HG02852 (cell line): ENCODE results near the gene INO80C.

ENCODE experiments used
- ATAC-seq: cut with Tn5 transposase; IDR thresholded peaks from one replicate; pipeline ENCODE4 v1.9.1; 2021; ENCODE audit warnings: mild to moderate bottlenecking, moderate library complexity; ENCODE audit not compliant: unreplicated experiment

The INO80C gene

GRCh38 chr18:35497370-35498197, at the start of gene INO80C:
Gene INO80C (minus strand): TSS chr18:35497960. CDS start chr18:35497874, 86 bp downstream.
- peak; percentile 93 for ATAC-seq

DNA sequence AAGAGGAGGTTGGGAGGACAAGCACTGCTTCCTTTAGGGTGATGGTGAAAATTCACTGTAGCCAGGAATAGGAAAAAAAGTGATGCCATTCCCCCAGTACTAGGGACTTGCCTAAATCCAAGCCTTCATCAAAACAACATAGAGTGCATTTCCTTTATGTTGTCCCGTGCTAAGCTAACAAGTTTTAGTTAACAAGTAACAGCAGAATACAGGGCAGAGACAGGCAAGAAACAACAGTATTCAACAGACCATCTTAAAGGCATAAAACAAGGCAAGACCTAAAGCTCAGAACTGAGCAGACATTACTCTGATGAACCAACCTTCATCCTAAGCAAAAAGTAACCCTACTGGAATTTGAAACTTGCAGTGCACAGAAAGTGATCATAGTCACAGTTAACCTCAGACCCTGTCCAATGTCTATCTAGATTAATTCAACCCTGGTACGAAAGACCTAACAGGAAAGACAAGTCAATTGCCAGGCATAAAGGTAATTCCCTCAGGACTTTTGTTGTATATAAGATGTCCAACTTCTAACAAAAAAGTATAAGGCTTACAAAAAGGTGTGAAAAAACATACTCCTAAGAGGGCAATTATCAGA, 49.3 kb upstream of the INO80C start:
- ATAC-seq, result no peak

- no peak for ATAC-seq
These were observed 44.6 kb upstream of the INO80C start for GRCh38 chr18:35542356-35542755.

GRCh38 chr18:35535297-35535696, 37.5 kb upstream of the INO80C start:
- no peak for ATAC-seq

GRCh38 chr18:35533916-35534405, 36.2 kb upstream of the INO80C start:
- ATAC-seq, result no peak

DNA sequence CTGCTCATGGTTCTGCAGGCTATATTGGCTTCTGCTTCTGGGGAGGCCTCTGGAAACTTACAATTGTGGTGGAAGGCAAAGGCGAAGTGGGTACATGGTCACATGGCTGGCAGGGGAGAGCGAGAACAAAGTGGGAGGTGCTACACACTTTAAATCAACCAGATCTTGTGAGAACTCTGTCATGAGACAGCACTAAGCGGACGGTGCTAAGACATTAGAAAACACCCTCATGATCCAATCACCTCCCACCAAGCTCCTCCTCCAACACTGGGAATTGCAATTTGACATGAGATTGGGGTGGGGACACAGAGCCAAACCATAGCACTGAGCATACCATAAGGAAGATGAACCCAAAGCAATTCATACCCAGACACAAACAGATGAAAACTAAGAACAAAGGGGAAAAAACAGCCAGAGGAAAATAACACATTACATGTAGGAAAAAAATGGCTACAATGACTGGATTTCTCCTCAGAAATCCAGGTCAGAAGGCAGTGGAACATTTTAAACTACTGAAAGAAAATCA, 31.1 kb upstream of the INO80C start:
- no peak for ATAC-seq

- no peak for ATAC-seq
These were observed 28.8 kb upstream of the INO80C start for GRCh38 chr18:35526495-35527059.

GRCh38 chr18:35525795-35526494, 28.2 kb upstream of the INO80C start:
- no peak for ATAC-seq

DNA sequence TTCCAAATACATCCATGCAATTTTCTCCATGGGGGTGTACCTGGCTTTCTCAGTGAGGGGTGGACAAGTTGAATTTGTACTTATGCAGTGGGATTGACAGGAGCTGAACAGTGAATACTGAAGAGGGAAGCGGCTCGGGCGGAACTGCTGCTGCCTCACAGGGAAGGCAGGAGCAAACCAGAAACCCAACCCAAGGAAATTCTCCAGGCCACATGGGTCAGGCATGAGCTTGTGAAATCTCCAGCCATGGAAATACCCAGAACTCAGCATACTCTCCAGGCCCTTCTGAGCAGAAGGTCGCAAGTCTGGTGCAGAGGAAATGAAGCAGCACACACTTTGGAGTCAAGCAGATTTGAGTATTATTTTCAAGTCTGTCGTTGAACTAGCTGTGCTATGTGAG, 26.5 kb upstream of the INO80C start:
- no peak for ATAC-seq

GRCh38 chr18:35522130-35522959, 24.6 kb upstream of the INO80C start:
- ATAC-seq, result no peak

DNA sequence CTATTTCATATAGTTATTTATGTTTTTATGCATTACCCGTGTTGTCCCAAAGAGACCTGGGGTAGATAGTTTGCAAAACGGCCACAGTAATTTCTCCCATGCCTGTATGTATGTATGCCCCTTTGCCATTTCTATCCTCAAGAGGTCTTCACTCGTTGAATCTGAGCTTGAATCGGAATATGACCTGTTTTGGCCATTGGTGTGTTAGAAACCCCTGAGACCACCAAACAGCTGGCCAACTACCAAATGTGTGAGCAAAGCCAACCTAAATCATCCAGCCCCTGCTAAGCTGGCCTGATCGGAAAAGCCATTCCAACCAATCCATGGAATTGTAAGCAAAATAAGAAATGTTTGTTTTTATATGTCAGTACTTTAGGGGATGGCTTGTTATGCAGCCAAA, 23.4 kb upstream of the INO80C start:
- ATAC-seq, result no peak

DNA sequence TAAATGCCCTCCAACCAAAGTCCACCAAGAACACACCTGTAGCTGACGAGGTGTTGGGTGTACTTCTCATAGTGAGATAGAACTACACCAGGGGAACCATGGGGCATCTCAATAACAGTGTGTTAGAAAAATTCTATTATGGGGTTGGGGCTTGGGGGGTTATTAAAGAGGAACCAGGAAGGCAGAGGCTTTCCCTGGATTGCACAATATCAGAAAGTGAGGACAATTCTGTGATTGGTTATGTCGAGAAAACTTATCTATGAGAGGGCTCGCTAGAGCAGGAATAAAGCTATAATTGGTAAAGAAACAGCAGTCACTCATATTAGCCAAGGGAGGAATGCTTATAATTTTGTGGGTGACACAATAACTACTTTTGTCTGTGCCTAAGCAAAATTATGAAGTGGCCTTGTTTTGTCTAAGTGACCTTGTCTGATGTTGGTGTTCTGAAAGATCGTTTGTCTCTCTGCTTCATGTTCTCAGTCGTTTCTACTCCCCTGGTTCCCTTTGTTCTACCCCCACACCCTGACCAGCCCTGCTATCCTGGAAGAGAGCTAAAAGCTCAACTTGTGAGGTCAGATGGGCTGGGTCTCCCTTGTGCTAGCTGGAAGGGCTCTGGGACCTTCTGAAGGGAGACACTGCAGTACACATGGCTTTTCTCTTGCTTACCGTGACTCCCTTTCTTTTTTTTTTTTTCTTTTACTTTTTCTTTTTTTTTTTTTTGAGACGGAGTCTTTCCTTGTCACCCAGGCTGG, 21.6 kb upstream of the INO80C start:
- ATAC-seq, result no peak

GRCh38 chr18:35517715-35518114, 20.0 kb upstream of the INO80C start:
- no peak for ATAC-seq

DNA sequence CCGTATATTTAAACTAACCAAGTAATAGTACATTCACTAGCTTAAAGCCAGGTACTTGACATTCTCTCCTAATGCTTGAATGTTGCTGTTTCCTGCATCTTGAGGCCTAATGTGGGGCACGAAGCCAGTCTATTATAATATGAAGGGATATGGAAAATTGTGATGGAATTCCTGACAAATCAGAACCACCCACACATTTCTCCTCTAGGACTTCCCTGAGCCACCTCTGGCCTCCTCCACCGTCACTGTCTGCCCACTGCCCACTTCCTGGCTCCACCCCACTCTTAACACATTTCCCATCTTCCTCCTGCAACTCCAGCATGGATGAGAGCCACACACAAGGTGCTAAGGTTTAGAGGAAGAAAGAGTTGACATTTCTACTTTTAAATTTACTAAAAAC, 19.0 kb upstream of the INO80C start:
- ATAC-seq, result no peak

DNA sequence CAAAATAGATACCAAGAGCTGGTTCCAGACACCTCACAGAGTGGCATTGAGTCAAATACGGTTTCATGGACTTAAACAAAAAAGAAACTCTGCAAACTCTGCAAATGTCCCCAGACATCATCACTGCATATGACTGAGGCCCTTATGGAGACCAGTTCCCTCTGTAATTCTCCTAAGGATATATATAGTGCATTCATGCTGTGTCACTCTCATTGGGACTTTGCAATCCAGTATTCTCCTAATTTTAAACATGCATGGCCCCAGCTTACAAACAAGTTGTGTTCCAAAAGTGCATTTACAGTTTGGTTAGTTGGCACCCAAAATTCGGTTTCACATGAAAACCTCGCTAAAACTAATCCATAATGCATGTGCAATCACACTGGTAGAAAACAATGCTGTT, 18.6 kb upstream of the INO80C start:
- no peak for ATAC-seq

DNA sequence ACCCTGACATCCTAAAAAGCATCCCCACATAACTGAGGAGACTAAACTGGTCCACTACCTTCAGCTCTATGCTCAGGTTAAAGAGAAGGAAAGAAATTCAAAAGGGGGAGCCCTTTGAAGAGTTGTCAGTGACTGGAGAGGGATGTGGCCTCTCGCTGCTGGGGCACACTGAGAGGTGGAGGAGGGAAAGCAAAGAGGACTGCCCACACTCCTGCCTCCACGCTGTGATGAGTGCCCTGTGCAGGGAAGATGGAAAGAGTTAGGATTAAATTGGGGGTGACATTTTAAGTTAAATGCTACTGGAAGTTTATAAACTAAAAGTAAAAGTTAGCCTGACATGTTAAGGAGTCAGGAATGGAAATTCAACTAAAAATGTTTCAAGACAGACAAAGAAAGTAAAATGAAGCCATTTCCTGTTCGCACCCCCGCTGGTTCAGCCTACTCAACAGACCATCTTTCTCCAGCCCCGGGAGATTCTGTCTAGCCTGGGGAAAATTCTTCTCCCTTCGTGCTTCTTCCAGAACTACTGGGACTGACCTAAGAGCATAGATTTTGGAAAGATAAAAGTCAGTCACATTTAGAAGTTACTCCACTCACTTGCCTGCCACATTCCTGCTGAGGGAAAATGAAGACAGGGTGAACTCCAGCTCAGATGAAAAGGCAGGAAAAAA, 17.8 kb upstream of the INO80C start:
- no peak for ATAC-seq

GRCh38 chr18:35514752-35515459, 17.1 kb upstream of the INO80C start:
- no peak for ATAC-seq

GRCh38 chr18:35514283-35514682, 16.5 kb upstream of the INO80C start:
- no peak for ATAC-seq
